GM21367 (cell line): ENCODE results near the gene PXMP4.

Experiments
- ATAC-seq: cut with Tn5 transposase; IDR thresholded peaks from one replicate; pipeline ENCODE4 v1.9.1; 2021; ENCODE audit not compliant: unreplicated experiment

The PXMP4 gene

GRCh38 chr20:33656783-33657703, 63.1 kb downstream of the PXMP4 start:
- ATAC-seq, result no peak

- no peak for ATAC-seq
Observed at GRCh38 chr20:33656010-33656782, 63.9 kb downstream of the PXMP4 start.

- ATAC-seq, result no peak
Observed at GRCh38 chr20:33655164-33655563, 64.9 kb downstream of the PXMP4 start.

DNA sequence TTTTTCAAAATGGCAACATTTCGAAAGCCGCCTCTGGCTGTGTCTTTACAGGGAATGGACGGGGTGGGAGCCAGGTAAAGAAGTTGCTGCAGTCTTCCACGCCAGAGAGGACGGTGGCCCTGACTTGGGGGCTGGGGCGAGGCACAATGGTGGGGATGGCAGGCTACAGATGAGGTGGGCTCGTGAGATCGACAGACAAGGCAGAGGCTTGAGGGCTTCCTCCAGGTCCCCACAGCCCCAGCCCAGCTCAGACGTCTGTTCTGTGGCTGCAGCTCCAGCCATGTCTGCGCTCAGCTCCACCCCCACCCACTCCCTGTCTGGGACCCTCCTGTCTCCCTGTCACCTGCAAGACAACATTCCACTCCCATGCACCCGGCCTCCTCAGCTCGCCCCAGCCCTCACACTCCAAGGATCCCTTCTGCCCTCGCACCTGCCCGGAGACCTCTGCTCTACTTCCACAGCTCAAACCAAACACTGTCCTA, 65.4 kb downstream of the PXMP4 start:
- ATAC-seq, result no peak

GRCh38 chr20:33653900-33654596, 66.1 kb downstream of the PXMP4 start:
- no peak for ATAC-seq

DNA sequence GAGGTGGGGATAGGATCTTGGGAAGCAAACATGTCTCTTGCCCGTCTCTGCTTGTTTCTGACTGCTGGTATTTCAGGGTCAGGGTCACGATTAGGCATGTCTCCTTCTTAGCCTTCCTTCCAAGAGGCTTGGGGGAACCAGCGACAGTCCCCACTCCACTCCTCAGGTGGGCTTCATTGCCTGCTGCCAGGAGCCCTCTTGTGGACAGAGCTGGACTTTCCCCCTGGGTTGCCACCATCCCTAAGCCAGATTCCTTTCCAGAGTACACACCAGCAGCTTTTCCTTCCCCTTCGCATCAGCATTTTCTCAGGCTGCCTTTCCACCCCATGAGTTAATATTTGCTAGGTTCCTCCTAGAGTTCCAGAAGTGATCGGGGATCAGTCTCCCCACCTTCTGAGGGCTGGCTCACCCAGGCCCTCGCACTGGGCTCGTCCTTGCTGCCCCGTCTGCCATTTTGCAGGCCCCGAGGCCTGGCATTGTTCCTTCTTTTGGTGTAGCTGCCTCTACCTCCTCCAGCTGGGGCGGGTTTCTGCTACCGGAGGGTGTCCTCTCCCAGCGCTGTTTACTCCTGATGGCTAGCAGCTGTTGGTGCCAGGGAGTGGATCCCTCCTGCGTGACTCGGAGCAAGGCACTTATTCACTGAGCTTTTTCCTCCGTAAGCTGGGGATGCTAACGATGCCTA, 66.8 kb downstream of the PXMP4 start:
- ATAC-seq, result no peak
